ENCODE data around the gene TMEM126A. TPM values are rescaled to one million over a fixed set of nuclear protein-coding genes. Genes with fewer than 3 reads are reported as not detected.
A peak's percentile ranks its signal among the peaks of the same experiment; 100 is the strongest.

TMEM126A gene
- total and polyA plus RNA-seq, 2 experiments from 2014 or later, result 22.9 to 69.8 TPM

- H3K4me2 ChIP-seq (ENCODE audit: unreplicated experiment), result peak overlapping the region; percentile 96
- H3K9me2 ChIP-seq (ENCODE audit: insufficient read depth), result no peaks in the 10 kb centered on the region
- peak overlapping the region; percentile 89 for H2AFZ ChIP-seq
- H3K36me3 ChIP-seq (ENCODE audit: low read depth), result peaks cover 26% of the 10 kb centered on the region
- peak overlapping the region; percentile 99 for H3K9ac ChIP-seq
- no peaks in the 10 kb centered on the region for H3K9me3 ChIP-seq (ENCODE audit: low read depth)
- H3F3A ChIP-seq (ENCODE audit: insufficient read depth), result 0 out of 2 replicates have a peak, but pooled peaks cover 14% of the 10 kb centered on the region
- in situ Hi-C loops (cut with MboI), result no loop called here
- TF ChIP-seq EZH2 (IDR thresholded peaks at IDR 0.05; ENCODE audit: insufficient read depth, poor library complexity, severe bottlenecking) (no peak), EZH2phosphoT487 (IDR thresholded peaks at IDR 0.05; ENCODE audit: insufficient read depth, low read depth) (no peak)
- 1 to 2% methylated on average over 66 to 73 of the region's 73 CpGs for WGBS, 2 experiments (ENCODE audit: low coverage in 1 of 2, low lambda C conversion rate in 2 of 2, missing lambda C conversion rate in 2 of 2)
- peak overlapping the region; percentile 87 for H3K4me3 ChIP-seq
- no peaks in the 10 kb centered on the region for H3K27me3 ChIP-seq (replicated peaks; ENCODE audit: insufficient read depth)
- H4K20me1 ChIP-seq (ENCODE audit: insufficient read depth), result peaks cover 16% of the 10 kb centered on the region; the same call in 1 of the 2 replicates
- H3K4me1 ChIP-seq (ENCODE audit: insufficient read depth), result peaks cover 30% of the 10 kb centered on the region
- peaks cover 58% of the 10 kb centered on the region for H3K79me2 ChIP-seq (ENCODE audit: insufficient read depth)
- DNase-seq, result peak; percentile 75
- peak overlapping the region; percentile 99 for H3K27ac ChIP-seq
Observed at GRCh38 chr11:85663753-85664614, 16.2 kb downstream of the TMEM126A start.

DNA sequence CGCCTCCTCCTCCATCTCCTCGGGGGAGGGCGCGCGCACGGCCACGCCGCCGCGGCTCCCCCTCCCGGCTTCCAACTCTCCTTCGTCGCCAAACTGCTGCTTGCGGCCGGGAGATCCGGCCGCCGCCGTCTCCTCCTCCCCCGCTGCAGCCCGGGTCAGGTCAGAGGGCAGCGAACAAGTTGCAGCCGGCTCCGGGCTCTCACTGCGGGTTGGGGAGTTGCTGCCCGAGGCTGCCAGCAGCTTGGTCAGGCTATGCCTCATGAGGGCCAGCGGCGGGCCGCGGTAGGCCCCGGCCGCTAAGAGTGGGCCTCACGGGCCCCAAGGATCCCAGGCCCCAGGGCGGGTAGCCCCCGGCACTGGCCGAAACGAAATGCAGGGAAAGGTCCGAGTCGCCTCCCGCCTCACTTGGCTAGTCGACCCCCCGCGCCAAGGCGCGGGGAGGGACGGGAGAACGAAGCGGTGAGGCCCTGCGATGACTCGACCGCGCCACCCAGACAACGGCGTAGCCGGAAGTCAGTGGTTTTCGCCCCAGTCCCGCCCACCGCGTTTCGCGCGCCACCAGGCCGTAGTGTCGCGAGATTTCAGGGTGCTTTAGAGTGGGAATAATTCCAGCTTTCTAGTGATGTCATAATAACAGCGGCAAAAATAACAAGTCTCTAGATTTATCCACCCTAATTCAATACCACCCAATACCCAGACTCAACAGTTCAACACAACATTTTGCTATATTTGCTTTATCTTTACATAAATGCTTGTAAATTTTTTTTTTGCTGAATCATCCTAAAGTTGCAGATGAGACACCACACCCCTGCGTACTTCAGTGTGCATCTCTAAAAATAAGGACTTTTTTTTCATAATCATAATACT is 17.1 kb downstream of the TMEM126A start, which contains the start of gene CREBZF:
TSS of gene CREBZF (minus strand) at position 515 of the 867 bp plus-strand sequence. CDS start at position 261, 254 bp downstream.
- H2AFZ ChIP-seq, result peak within 1 kb of the TSS; percentile 89
- H3K9me3 ChIP-seq (ENCODE audit: low read depth), result no peaks in the 10 kb centered on the region
- H3K27ac ChIP-seq, result peak within 1 kb of the TSS; percentile 99
- H3K9me2 ChIP-seq (ENCODE audit: insufficient read depth), result no peaks in the 10 kb centered on the region
- peaks cover 19% of the 10 kb centered on the region for H3K36me3 ChIP-seq (ENCODE audit: low read depth)
- TF ChIP-seq EZH2phosphoT487 (IDR thresholded peaks at IDR 0.05; ENCODE audit: insufficient read depth, low read depth) (no peak), EZH2 (IDR thresholded peaks at IDR 0.05; ENCODE audit: insufficient read depth, poor library complexity, severe bottlenecking) (no peak)
- H3K27me3 ChIP-seq (replicated peaks; ENCODE audit: insufficient read depth), result no peaks in the 10 kb centered on the region
- peak within 1 kb of the TSS; percentile 96 for H3K4me2 ChIP-seq (ENCODE audit: unreplicated experiment)
- peaks cover 16% of the 10 kb centered on the region; the same call in 1 of the 2 replicates for H4K20me1 ChIP-seq (ENCODE audit: insufficient read depth)
- 0 out of 2 replicates have a peak, but pooled peaks cover 10% of the 10 kb centered on the region for H3F3A ChIP-seq (ENCODE audit: insufficient read depth)
- WGBS, 2 experiments (ENCODE audit: low coverage in 1 of 2, low lambda C conversion rate in 2 of 2, missing lambda C conversion rate in 2 of 2), result 0 to 1% methylated on average over 63 to 67 of the region's 67 CpGs
- in situ Hi-C loops (cut with MboI), result no loop called here
- H3K79me2 ChIP-seq (ENCODE audit: insufficient read depth), result peaks cover 50% of the 10 kb centered on the region
- peaks cover 21% of the 10 kb centered on the region for H3K4me1 ChIP-seq (ENCODE audit: insufficient read depth)
- H3K4me3 ChIP-seq, result peak within 1 kb of the TSS; percentile 87
- DNase-seq, result peak; percentile 99
- H3K9ac ChIP-seq, result peak within 1 kb of the TSS; percentile 99

- TF ChIP-seq EZH2phosphoT487 (IDR thresholded peaks at IDR 0.05; ENCODE audit: insufficient read depth, low read depth), result no peak
- no peak for TF ChIP-seq EZH2 (IDR thresholded peaks at IDR 0.05; ENCODE audit: insufficient read depth, poor library complexity, severe bottlenecking)
- Histone ChIP-seq H3K27me3 (replicated peaks; ENCODE audit: insufficient read depth) (no peaks in the 10 kb centered on the region), H3K9me2 (ENCODE audit: insufficient read depth) (no peaks in the 10 kb centered on the region), H3K4me1 (ENCODE audit: insufficient read depth) (peaks cover 12% of the 10 kb centered on the region), H3K79me2 (ENCODE audit: insufficient read depth) (peaks cover 41% of the 10 kb centered on the region), H3K36me3 (ENCODE audit: low read depth) (peaks cover 10% of the 10 kb centered on the region; the same call in 1 of the 2 replicates), H3K27ac (peak overlapping the region; percentile 99), H3K9ac (peak overlapping the region; percentile 99; the same call in 1 of the 2 replicates), H4K20me1 (ENCODE audit: insufficient read depth) (peaks cover 16% of the 10 kb centered on the region; the same call in 1 of the 2 replicates), H3K4me2 (ENCODE audit: unreplicated experiment) (peak overlapping the region; percentile 76), H2AFZ (peak overlapping the region; percentile 89), H3K9me3 (ENCODE audit: low read depth) (no peaks in the 10 kb centered on the region), H3K4me3 (peak overlapping the region; percentile 87; the same call in 1 of the 2 replicates), H3F3A (ENCODE audit: insufficient read depth) (0 out of 2 replicates have a peak, but pooled peaks cover 1% of the 10 kb centered on the region)
- no peak for DNase-seq
- 91 to 99% methylated on average over 5 of the region's 5 CpGs for WGBS, 2 experiments (ENCODE audit: low coverage in 1 of 2, low lambda C conversion rate in 2 of 2, missing lambda C conversion rate in 2 of 2)
- in situ Hi-C loops (cut with MboI), result no loop called here
Observed at GRCh38 chr11:85665733-85666132, 18.0 kb downstream of the TMEM126A start.

GRCh38 chr11:85666687-85667086 is 18.9 kb downstream of the TMEM126A start:
- no peak for DNase-seq
- WGBS, 2 experiments (ENCODE audit: low coverage in 1 of 2, low lambda C conversion rate in 2 of 2, missing lambda C conversion rate in 2 of 2), result 80 to 84% methylated on average over 3 of the region's 3 CpGs
- H3K9ac ChIP-seq, result no peak overlapping the region
- no peak overlapping the region for H3K27ac ChIP-seq
- TF ChIP-seq EZH2phosphoT487 (IDR thresholded peaks at IDR 0.05; ENCODE audit: insufficient read depth, low read depth), result no peak
- no peak for TF ChIP-seq EZH2 (IDR thresholded peaks at IDR 0.05; ENCODE audit: insufficient read depth, poor library complexity, severe bottlenecking)
- no peaks in the 10 kb centered on the region for H3K27me3 ChIP-seq (replicated peaks; ENCODE audit: insufficient read depth)
- no peaks in the 10 kb centered on the region for H3K9me3 ChIP-seq (ENCODE audit: low read depth)
- 0 out of 2 replicates have a peak, but pooled peaks cover 7% of the 10 kb centered on the region for H4K20me1 ChIP-seq (ENCODE audit: insufficient read depth)
- in situ Hi-C loops (cut with MboI), result no loop called here
- no peaks in the 10 kb centered on the region for H3K9me2 ChIP-seq (ENCODE audit: insufficient read depth)
- H3K4me2 ChIP-seq (ENCODE audit: unreplicated experiment), result no peak overlapping the region
- no peaks in the 10 kb centered on the region for H3F3A ChIP-seq (ENCODE audit: insufficient read depth)
- H2AFZ ChIP-seq, result 0 out of 2 replicates have a peak overlapping the region, but pooled peaks have one; percentile 89
- peaks cover 31% of the 10 kb centered on the region for H3K79me2 ChIP-seq (ENCODE audit: insufficient read depth)
- H3K4me3 ChIP-seq, result no peak overlapping the region
- 0 out of 2 replicates have a peak, but pooled peaks cover 3% of the 10 kb centered on the region for H3K4me1 ChIP-seq (ENCODE audit: insufficient read depth)
- 0 out of 2 replicates have a peak, but pooled peaks cover under 1% of the 10 kb centered on the region for H3K36me3 ChIP-seq (ENCODE audit: low read depth)

Data from GM23248 (cell line).